Type B pancreatic cell (in vitro differentiated cells): Measurements from ENCODE around the gene SRGAP3. TPM values are rescaled to one million over a fixed set of nuclear protein-coding genes. Genes with fewer than 3 reads are reported as not detected.

ENCODE experiments used
- DNase-seq: peaks from one replicate; pipeline ENCODE4 v3.0.0; 2021; ENCODE audit warnings: mixed read lengths; ENCODE audit not compliant: unreplicated experiment; ENCODE audit errors: extremely low spot score
- H3K27ac Mint-ChIP-seq: 2 replicates; pipeline ENCODE4 v1.8.0; 2021; ENCODE audit warnings: mild to moderate bottlenecking, mixed read lengths
- H3K27me3 Mint-ChIP-seq: 2 replicates; pipeline ENCODE4 v1.8.0; 2021; ENCODE audit warnings: mixed read lengths
- H3K36me3 Mint-ChIP-seq: 2 replicates; pipeline ENCODE4 v1.8.0; 2021; ENCODE audit warnings: mixed read lengths
- H3K4me1 Mint-ChIP-seq: one replicate; pipeline ENCODE4 v1.8.0; 2021; ENCODE audit warnings: mixed read lengths; ENCODE audit not compliant: unreplicated experiment
- H3K4me3 Mint-ChIP-seq: 2 replicates; pipeline ENCODE4 v1.8.0; 2021; ENCODE audit warnings: mild to moderate bottlenecking, mixed read lengths
- H3K9me3 Mint-ChIP-seq: 2 replicates; pipeline ENCODE4 v1.8.0; 2021; ENCODE audit warnings: mixed read lengths
- CTCF ChIP-seq: fragments of 200-600 bp; sonication (generic); conservative IDR thresholded peaks from 2 replicates; pipeline ENCODE4 v1.5.0; 2021; ENCODE audit warnings: antibody characterized with exemption, mild to moderate bottlenecking
- total RNA-seq: library from RNA; stranded (reverse); gene quantifications from 2 replicates; pipeline ENCODE4 v1.2.1, GENCODE V29; 2021; ENCODE audit warnings: low replicate concordance

Gene SRGAP3
- total RNA-seq, 1 donor from 2014 or later = 41.7 TPM

GRCh38 chr3:9015250-9015649 is 234.2 kb downstream of the SRGAP3 start:
- no peak overlapping the region for H3K27ac Mint-ChIP-seq
- peaks cover 5% of the 10 kb centered on the region for H3K4me1 Mint-ChIP-seq
- H3K36me3 Mint-ChIP-seq = peaks cover 36% of the 10 kb centered on the region
- no peak for DNase-seq
- no peak for TF ChIP-seq CTCF
- H3K27me3 Mint-ChIP-seq = no peaks in the 10 kb centered on the region
- H3K9me3 Mint-ChIP-seq = no peaks in the 10 kb centered on the region
- no peak overlapping the region for H3K4me3 Mint-ChIP-seq

- no peaks in the 10 kb centered on the region for H3K4me1 Mint-ChIP-seq
- TF ChIP-seq CTCF = no peak
- peaks cover 37% of the 10 kb centered on the region for H3K36me3 Mint-ChIP-seq
- H3K4me3 Mint-ChIP-seq = no peak overlapping the region
- DNase-seq = no peak
- H3K9me3 Mint-ChIP-seq = no peaks in the 10 kb centered on the region
- H3K27ac Mint-ChIP-seq = no peak overlapping the region
- no peaks in the 10 kb centered on the region for H3K27me3 Mint-ChIP-seq
Measured at GRCh38 chr3:9013782-9014563, 235.5 kb downstream of the SRGAP3 start.

GRCh38 chr3:9012521-9012920 is 236.9 kb downstream of the SRGAP3 start:
- Mint-ChIP-seq H3K36me3 (peaks cover 33% of the 10 kb centered on the region), H3K27ac (no peak overlapping the region), H3K4me3 (no peak overlapping the region), H3K27me3 (no peaks in the 10 kb centered on the region), H3K4me1 (no peaks in the 10 kb centered on the region), H3K9me3 (no peaks in the 10 kb centered on the region)
- DNase-seq = no peak
- no peak for TF ChIP-seq CTCF

- H3K4me1 Mint-ChIP-seq = no peaks in the 10 kb centered on the region
- H3K9me3 Mint-ChIP-seq = no peaks in the 10 kb centered on the region
- no peaks in the 10 kb centered on the region for H3K27me3 Mint-ChIP-seq
- no peak overlapping the region for H3K4me3 Mint-ChIP-seq
- TF ChIP-seq CTCF = no peak
- no peak overlapping the region for H3K27ac Mint-ChIP-seq
- no peak for DNase-seq
- peaks cover 34% of the 10 kb centered on the region for H3K36me3 Mint-ChIP-seq
Measured at GRCh38 chr3:9009976-9010545, 239.4 kb downstream of the SRGAP3 start.

GRCh38 chr3:9008550-9009255 is 240.7 kb downstream of the SRGAP3 start:
- H3K4me3 Mint-ChIP-seq = no peak overlapping the region
- peaks cover 33% of the 10 kb centered on the region for H3K36me3 Mint-ChIP-seq
- TF ChIP-seq CTCF = no peak
- DNase-seq = no peak
- no peak overlapping the region for H3K27ac Mint-ChIP-seq
- H3K4me1 Mint-ChIP-seq = no peaks in the 10 kb centered on the region
- no peaks in the 10 kb centered on the region for H3K9me3 Mint-ChIP-seq
- no peaks in the 10 kb centered on the region for H3K27me3 Mint-ChIP-seq
